ENCODE data around the gene MT1M.

MT1M gene

DNA sequence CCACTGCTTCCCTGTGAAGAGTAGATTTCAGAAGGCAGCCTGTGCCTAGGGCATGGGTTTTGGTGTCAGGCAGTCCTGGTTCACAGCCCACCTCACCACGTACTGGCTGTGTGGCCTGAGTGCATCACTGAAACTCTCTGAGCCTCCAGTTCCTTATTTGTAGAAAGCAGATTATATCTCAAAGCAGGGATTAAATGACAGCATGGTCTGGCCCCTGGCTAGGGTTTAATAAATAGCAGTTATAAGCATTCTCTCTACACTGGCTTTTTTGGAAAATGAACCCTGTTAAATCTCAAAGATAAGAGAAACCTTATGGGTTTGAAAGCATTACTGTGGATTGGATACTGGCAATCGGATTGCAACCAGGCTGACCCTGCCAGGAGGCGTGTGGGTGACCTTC is 2.9 kb upstream of the MT1M start:
- Mint-ChIP-seq H3K27me3 (peaks cover 21% of the 10 kb centered on the region), H3K4me3 (no peak overlapping the region), H3K4me1 (peaks cover 28% of the 10 kb centered on the region), H3K36me3 (no peaks in the 10 kb centered on the region), H3K9me3 (no peaks in the 10 kb centered on the region), H3K27ac (no peak overlapping the region)
- no peak for DNase-seq (ENCODE audit: low spot score in 2 of 2)
- ATAC-seq (ENCODE audit: low read depth), result no peak

DNA sequence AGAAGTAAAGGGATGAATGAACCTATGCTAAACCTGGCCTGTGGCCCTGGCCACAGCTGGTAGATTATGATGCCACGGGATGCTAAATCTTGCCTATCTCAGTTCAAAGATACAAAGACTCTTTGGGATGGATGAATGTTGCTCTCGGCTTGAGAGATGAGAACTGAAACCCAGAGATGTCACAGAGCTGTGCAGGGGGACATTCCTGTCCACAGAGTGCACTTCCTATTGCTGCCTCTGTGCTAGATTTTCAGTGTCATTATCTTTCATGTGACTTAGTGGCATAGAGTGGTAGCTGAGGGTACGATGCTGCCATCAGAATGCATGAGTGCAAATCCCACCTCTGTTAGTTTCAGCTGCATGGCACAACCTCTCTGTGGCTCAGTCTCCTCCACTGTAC is 2.3 kb upstream of the MT1M start:
- ATAC-seq (ENCODE audit: low read depth) (peak; percentile 96), DNase-seq (ENCODE audit: low spot score in 2 of 2) (peak in 1 of 2 donors; percentile 47)
- no peak overlapping the region for H3K27ac Mint-ChIP-seq
- H3K36me3 Mint-ChIP-seq, result no peaks in the 10 kb centered on the region
- peaks cover 30% of the 10 kb centered on the region for H3K4me1 Mint-ChIP-seq
- H3K9me3 Mint-ChIP-seq, result no peaks in the 10 kb centered on the region
- peaks cover 24% of the 10 kb centered on the region for H3K27me3 Mint-ChIP-seq
- no peak overlapping the region for H3K4me3 Mint-ChIP-seq

DNA sequence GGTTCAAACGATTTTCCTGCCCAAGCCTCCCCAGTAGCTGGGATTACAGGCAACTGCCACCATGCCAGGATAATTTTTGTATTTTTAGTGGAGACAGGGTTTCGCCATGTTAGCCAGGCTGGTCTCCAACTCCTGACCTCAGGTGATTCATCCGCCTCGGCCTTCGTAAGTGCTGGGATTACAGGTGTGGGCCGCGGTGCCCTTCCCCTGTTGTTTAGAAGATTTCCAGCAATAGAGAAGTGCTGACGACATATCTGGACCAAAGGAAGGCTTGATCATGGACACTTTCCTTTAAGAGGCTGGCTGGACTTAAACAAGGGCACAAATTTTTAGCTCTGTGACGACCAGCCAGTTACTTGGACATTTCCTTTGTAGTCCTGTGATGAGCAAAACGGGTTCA is 1.3 kb upstream of the MT1M start:
- DNase-seq (ENCODE audit: low spot score in 2 of 2) (no peak), ATAC-seq (ENCODE audit: low read depth) (no peak)
- Mint-ChIP-seq H3K27ac (no peak overlapping the region), H3K9me3 (no peaks in the 10 kb centered on the region), H3K4me3 (no peak overlapping the region), H3K36me3 (no peaks in the 10 kb centered on the region), H3K4me1 (peaks cover 27% of the 10 kb centered on the region), H3K27me3 (peaks cover 21% of the 10 kb centered on the region)

DNA sequence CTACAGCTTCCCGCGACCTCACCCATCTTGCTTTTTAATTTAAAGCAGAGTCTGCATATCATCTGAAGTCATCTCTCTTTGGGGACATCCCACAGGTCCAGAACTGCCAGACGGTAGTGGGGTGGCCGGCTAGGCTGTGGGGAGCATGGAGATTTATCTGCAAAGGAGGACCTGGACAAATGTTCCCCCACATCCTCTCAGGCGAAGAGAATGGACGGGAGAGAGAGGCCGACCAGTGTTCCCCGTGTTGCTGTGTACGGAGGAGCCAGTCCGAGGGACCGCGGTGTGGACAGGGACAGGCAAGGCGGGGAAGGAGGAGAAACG is 665 bp upstream of the MT1M start:
- H3K27ac Mint-ChIP-seq, result no peak overlapping the region
- H3K4me1 Mint-ChIP-seq, result peaks cover 27% of the 10 kb centered on the region
- H3K27me3 Mint-ChIP-seq, result peaks cover 27% of the 10 kb centered on the region
- peak overlapping the region; percentile 78 for H3K4me3 Mint-ChIP-seq
- H3K36me3 Mint-ChIP-seq, result no peaks in the 10 kb centered on the region
- DNase-seq (ENCODE audit: low spot score in 2 of 2) (no peak), ATAC-seq (ENCODE audit: low read depth) (no peak)
- H3K9me3 Mint-ChIP-seq, result no peaks in the 10 kb centered on the region

DNA sequence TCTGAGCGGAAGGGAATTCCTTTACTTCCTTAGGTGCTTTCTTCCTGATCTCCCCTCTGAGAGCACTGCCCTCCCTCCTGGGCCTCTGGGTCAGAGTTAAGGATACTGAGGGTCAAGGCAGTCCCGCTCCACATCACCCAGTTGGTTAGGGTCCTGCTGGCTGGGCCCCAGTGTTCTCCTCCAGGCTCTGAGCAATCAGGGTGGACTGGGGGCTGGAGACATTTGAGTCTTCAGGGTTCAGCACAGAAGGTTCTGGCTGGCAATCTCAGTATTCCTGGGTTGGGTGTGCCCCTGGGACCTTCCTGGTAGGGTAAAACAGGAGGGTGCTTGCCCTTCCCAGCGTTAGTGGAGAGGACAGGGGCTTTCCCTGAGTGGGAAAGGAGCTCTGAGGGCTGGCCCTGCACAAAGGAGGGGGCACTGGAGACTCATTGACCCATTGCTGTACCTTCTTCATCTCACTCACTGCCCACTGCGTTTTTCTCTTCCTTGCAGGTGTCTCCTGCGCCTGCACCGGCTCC is 448 bp downstream of the MT1M start:
- Mint-ChIP-seq H3K36me3 (no peaks in the 10 kb centered on the region), H3K27me3 (peaks cover 30% of the 10 kb centered on the region), H3K27ac (no peak overlapping the region), H3K9me3 (no peaks in the 10 kb centered on the region), H3K4me1 (peaks cover 30% of the 10 kb centered on the region), H3K4me3 (peak overlapping the region; percentile 59)
- DNase-seq (ENCODE audit: low spot score in 2 of 2), result no peak
- ATAC-seq (ENCODE audit: low read depth), result no peak

DNA sequence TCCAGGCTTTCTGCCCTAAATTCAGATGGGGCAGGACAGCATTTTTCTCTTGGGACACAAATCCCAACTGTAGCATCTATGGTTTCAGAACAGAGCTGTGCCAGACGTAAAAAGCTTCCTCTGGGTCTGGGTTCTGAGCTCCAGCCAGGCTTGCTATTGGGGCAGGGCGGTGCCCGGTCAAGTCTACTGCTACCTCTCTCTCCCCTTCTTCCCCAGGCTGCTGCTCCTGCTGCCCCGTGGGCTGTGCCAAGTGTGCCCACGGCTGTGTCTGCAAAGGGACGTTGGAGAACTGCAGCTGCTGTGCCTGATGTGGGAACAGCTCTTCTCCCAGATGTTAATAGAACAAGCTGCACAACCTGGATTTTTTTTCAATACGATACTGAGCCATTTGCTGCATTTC is 1.1 kb downstream of the MT1M start:
- Mint-ChIP-seq H3K4me3 (no peak overlapping the region), H3K27me3 (peaks cover 33% of the 10 kb centered on the region), H3K9me3 (no peaks in the 10 kb centered on the region), H3K4me1 (peaks cover 31% of the 10 kb centered on the region), H3K27ac (no peak overlapping the region), H3K36me3 (no peaks in the 10 kb centered on the region)
- DNase-seq (ENCODE audit: low spot score in 2 of 2) (no peak), ATAC-seq (ENCODE audit: low read depth) (no peak)

DNA sequence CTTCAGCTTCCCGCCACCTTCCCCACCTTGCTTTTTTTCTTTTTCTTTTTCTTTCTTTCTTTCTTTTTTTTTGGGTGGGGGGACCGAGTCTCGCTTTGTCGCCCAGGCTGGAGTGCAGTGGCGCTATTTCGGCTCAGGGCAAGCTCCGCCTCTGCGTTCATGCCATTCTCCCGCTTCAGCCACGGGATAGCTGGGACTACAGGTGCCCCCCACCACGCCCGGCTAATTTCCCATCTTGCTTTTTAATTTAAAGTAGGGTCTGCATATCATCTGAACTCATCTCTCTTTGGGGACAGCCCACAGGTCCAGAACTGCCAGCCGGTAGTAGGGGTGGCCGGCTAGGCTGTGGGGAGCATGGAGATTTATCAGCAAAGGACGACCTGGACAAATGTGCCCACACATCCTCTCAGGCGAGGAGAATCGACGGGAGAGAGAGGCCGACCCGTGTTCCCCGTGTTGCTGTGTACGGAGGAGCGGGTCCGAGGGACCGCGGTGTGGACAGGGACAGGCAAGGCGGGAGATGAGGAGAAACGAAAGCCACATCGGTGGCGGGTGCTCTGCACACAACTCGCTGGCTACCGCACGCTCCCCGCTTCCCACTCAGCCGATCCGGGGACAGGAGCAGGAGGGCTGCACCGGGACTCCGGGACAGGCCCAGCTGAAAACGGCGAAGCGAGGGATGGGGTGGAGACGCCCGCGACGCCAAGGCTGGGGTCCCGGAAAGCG is 2.4 kb downstream of the MT1M start:
- Mint-ChIP-seq H3K36me3 (no peaks in the 10 kb centered on the region), H3K9me3 (no peaks in the 10 kb centered on the region), H3K27me3 (peaks cover 35% of the 10 kb centered on the region), H3K4me3 (peak overlapping the region; percentile 31), H3K4me1 (peaks cover 28% of the 10 kb centered on the region), H3K27ac (no peak overlapping the region)
- ATAC-seq (ENCODE audit: low read depth), result no peak
- DNase-seq (ENCODE audit: low spot score in 2 of 2), result no peak

DNA sequence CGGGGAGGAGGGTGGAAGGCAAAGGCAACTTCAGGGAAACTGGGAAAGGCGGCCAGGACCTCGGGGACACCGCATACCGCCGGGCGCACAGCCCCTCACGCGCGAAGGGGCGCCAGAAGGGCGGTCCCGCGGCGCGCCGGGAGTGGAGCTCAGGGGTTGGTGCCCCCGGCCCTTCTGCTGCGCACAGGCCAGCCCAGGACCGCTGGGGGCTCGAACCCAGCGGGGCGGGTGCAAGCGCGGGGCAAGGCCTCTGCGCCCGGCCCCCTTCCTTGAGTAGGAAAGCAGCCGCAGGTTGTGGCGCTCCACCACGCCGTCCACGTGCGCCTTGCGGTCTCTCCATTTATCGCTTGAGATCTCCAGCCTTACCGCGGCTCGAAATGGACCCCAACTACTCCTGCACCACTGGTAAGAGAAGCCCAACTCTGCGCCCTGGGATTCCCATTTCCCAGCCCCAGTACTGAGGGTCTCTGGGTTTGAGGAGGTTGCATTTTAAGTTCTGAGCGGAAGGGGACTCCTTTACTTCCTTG is 3.0 kb downstream of the MT1M start:
- Mint-ChIP-seq H3K27me3 (peaks cover 35% of the 10 kb centered on the region), H3K4me1 (peaks cover 22% of the 10 kb centered on the region), H3K36me3 (no peaks in the 10 kb centered on the region), H3K9me3 (no peaks in the 10 kb centered on the region), H3K27ac (no peak overlapping the region), H3K4me3 (peak overlapping the region; percentile 31)
- DNase-seq (ENCODE audit: low spot score in 2 of 2) (no peak), ATAC-seq (ENCODE audit: low read depth) (no peak)

DNA sequence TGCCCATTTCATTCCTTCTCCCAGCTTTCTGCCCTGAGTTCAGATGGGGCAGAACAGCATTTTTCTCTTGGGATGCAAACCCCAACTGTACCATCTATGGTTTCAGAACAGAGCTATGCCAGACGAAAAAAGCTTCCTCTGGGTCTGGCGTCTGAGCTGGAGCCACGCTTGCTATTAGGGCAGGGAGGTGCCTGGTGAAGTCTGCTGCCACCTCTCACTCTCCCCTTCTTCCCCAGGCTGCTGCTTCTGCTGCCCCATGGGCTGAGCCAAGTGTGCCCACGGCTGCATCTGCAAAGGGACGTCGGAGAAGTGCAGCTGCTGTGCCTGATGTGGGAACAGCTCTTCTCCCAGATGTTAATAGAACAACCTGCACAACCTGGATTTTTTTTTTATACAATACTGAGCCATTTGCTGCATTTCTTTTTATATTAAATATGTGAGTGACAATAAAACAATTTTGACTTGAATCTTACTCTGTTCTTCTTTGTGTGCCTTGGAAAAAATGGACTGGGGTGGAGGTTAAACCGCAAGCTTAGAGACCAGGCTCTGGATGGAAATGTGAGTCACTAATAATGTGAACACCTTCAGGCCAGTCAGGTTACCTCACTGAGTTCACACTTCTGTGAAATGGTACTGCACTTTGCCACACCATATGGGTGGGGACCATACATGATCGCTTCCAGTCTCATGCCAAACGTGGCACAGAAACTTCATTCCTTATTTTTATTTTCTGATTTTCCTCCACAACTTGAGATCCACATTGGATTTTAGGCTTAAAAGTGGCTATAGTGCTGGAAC is 4.4 kb downstream of the MT1M start:
- Mint-ChIP-seq H3K27ac (no peak overlapping the region), H3K27me3 (peaks cover 33% of the 10 kb centered on the region), H3K4me1 (peaks cover 18% of the 10 kb centered on the region), H3K9me3 (no peaks in the 10 kb centered on the region), H3K4me3 (no peak overlapping the region), H3K36me3 (no peaks in the 10 kb centered on the region)
- ATAC-seq (ENCODE audit: low read depth), result no peak
- DNase-seq (ENCODE audit: low spot score in 2 of 2), result no peak

DNA sequence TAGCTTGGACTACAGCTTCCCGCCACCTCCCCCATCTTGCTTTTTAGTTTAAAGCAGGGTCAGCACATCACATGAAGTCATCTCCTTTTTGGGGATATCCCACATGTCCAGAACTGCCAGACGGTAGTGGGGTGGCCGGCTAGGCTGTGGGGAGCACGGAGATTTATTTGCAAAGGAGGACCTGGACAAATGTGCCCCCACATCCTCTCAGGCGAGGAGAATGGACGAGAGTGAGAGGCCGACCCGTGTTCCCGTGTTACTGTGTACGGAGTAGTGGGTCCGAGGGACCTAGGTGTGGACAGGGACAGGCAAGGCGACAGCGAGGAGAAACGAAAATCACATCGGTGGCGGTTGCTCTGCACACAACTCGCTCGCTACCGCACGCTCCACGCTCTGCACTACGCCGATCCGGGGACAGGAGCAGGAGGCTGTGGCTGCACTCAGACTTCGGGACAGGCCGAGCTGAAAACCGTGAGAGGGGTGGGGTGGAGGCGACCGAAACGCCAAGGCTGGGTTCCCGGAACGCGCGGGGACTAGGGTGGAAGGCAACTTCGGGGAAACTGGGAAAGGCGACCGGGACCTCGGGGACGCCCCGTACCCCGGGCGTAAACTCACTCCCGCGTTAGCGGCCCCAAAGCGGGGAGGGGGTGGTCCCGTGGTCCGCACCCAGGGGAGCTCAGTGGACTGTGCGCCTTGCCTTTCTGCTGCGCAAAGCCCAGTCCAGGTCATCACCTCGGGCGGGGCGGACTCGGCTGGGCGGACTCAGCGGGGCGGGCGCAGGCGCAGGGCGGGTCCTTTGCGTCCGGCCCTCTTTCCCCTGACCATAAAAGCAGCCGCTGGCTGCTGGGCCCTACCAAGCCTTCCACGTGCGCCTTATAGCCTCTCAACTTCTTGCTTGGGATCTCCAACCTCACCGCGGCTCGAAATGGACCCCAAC is 5.6 kb downstream of the MT1M start, which contains the start of gene MT1A:
Gene MT1A (plus strand): TSS at position 853 of the 937 bp plus-strand sequence. CDS start 73 bp downstream, at position 926.
- Mint-ChIP-seq H3K36me3 (no peaks in the 10 kb centered on the region), H3K9me3 (no peaks in the 10 kb centered on the region), H3K27ac (no peak within 1 kb of the TSS), H3K4me3 (peak within 1 kb of the TSS; percentile 43), H3K4me1 (peaks cover 20% of the 10 kb centered on the region), H3K27me3 (peaks cover 30% of the 10 kb centered on the region)
- no peak for DNase-seq (ENCODE audit: low spot score in 2 of 2)
- peak; percentile 31 for ATAC-seq (ENCODE audit: low read depth)

DNA sequence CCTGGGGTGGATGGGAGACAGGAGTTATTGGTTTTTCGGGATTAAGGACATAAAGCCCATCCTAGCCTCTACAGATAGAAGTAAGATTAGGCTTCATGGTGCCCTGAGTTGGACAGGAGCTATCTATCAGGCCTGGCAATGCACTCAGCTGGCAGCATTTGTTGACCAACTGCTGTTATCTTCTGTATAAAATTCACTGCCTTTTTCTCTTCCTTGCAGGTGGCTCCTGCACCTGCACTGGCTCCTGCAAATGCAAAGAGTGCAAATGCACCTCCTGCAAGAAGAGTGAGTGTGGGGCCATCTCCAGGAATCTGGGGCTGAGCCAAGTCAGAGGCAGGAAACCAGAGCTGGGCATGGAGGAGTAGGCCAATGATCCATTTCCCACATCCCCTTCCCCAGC is 6.6 kb downstream of the MT1M start:
- H3K36me3 Mint-ChIP-seq, result no peaks in the 10 kb centered on the region
- ATAC-seq (ENCODE audit: low read depth) (no peak), DNase-seq (ENCODE audit: low spot score in 2 of 2) (no peak)
- no peak overlapping the region for H3K4me3 Mint-ChIP-seq
- H3K9me3 Mint-ChIP-seq, result no peaks in the 10 kb centered on the region
- no peak overlapping the region for H3K27ac Mint-ChIP-seq
- peaks cover 27% of the 10 kb centered on the region for H3K4me1 Mint-ChIP-seq
- peaks cover 29% of the 10 kb centered on the region for H3K27me3 Mint-ChIP-seq

DNA sequence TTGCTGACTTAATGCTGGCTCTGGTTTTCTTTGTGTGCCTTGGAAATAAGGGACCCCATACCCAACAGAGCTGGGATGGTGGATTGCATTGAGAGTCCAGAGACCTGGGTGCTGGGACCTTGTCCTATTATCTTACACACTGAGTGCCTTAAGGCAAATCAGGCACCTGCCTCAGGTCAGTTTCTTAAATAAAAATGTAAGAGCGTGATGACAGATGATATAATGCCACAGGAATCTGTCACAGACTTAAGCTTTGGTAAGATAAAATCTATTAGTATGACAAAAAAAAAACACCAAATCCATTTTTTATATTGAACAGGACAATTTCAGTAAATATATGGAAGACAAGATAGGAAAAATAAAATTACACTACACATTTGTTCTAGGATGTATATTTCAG is 7.6 kb downstream of the MT1M start:
- Mint-ChIP-seq H3K27ac (no peak overlapping the region), H3K4me1 (peaks cover 25% of the 10 kb centered on the region), H3K27me3 (peaks cover 22% of the 10 kb centered on the region), H3K36me3 (no peaks in the 10 kb centered on the region), H3K4me3 (no peak overlapping the region), H3K9me3 (no peaks in the 10 kb centered on the region)
- ATAC-seq (ENCODE audit: low read depth), result no peak
- no peak for DNase-seq (ENCODE audit: low spot score in 2 of 2)

DNA sequence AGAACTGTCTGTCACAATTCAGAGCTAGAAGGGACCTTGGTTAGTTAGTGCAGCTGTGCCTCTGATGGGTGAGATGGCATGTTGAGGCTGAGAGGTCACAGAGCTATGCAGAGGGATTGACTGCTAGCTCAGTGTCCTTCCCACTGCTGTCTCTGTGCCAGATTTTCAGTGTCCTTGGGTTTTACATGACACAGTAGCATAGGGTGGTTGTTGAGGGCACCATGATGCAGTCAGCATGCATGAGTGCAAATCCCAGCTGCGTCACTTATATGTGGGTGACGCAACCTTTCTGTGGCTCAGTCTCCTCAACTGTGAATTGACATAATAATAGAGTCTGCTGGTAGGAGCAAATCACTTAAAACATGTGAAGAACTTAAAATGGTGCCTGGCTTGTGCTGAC is 8.7 kb downstream of the MT1M start:
- ATAC-seq (ENCODE audit: low read depth) (no peak), DNase-seq (ENCODE audit: low spot score in 2 of 2) (no peak)
- Mint-ChIP-seq H3K4me3 (no peak overlapping the region), H3K9me3 (no peaks in the 10 kb centered on the region), H3K4me1 (peaks cover 20% of the 10 kb centered on the region), H3K27ac (no peak overlapping the region), H3K36me3 (no peaks in the 10 kb centered on the region), H3K27me3 (peaks cover 19% of the 10 kb centered on the region)

All from memory B cell (primary cell).